Kidney (tissue), 14 donors: ENCODE results near the gene CEP57L1. TPM values are rescaled to one million over a fixed set of nuclear protein-coding genes. Genes with fewer than 3 reads are reported as not detected.

Source experiments
- DNase-seq, 5 donors: peaks; one replicate each; pipeline ENCODE4 v3.0.0-alpha.2; 2013 to 2020
- FAIRE-seq: peaks from 2 replicates; lab custom pipeline; 2012; peaks lifted over from hg19 to GRCh38; lab: Jason Lieb, UNC
- H3K27ac ChIP-seq, 2 donors: one replicate each; pipeline ENCODE4 v1.7.0; 2013; ENCODE audit warnings: low read depth in 2 of 2, low read length in 2 of 2, inconsistent platforms in 1 of 2
- H3K27me3 ChIP-seq: one replicate; pipeline ENCODE4 v1.7.1; 2013; ENCODE audit warnings: low read length, inconsistent platforms; ENCODE audit not compliant: control insufficient read depth, insufficient read depth
- H3K36me3 ChIP-seq, 3 donors: one replicate each; pipeline versions ENCODE4 v1.7.0 to v1.7.1; 2013; ENCODE audit warnings: low read length in 3 of 3, control low read depth in 1 of 3, inconsistent platforms in 1 of 3; ENCODE audit not compliant: insufficient read depth in 3 of 3, control insufficient read depth in 2 of 3
- H3K4me1 ChIP-seq, 3 donors: one replicate each; pipeline versions ENCODE4 v1.7.0 to v1.7.1; 2013; ENCODE audit warnings: low read length in 3 of 3, inconsistent platforms in 1 of 3, low read depth in 1 of 3; ENCODE audit not compliant: control insufficient read depth in 2 of 3, insufficient read depth in 2 of 3
- H3K4me3 ChIP-seq, 3 donors: one replicate each; pipeline versions ENCODE4 v1.7.0 to v1.8.1; 2013; ENCODE audit warnings: low read length in 3 of 3, control low read depth in 1 of 3, inconsistent platforms in 1 of 3
- H3K9ac ChIP-seq, 3 donors: one replicate each; pipeline versions ENCODE4 v1.7.0 to v1.7.1; 2013; ENCODE audit warnings: low read length in 3 of 3, control low read depth in 1 of 3, inconsistent platforms in 1 of 3
- H3K9me3 ChIP-seq, 3 donors: one replicate each; pipeline versions ENCODE4 v1.7.0 to v1.7.1; 2013; ENCODE audit warnings: low read length in 3 of 3, control low read depth in 1 of 3, inconsistent platforms in 1 of 3; ENCODE audit not compliant: control insufficient read depth in 2 of 3, insufficient read depth in 1 of 3
- intact Hi-C: fragments of 100-400 bp; cut with DNase I; formaldehyde crosslinking; loops from one replicate; pipeline ENCODE4 v1.11.1; 2022
- polyA plus RNA-seq: library from polyadenylated mRNA; stranded (reverse); fragments of 350-450 nt; fragmentation: Illumina TruSeq; extraction: RNeasy Lipid Tissue Mini Kit (QIAGEN cat#74804); gene quantifications from one replicate; pipeline ENCODE4 v1.2.3, GENCODE V29; 2014; ENCODE audit warnings: low read depth, low replicate concordance; ENCODE audit not compliant: insufficient read depth
- total RNA-seq: library from RNA; stranded (reverse); fragmentation: NEBNext Ultra II Directional; extraction: Animal tissue kit (Norgen Biotek cat#: 25700); gene quantifications from one replicate; pipeline ENCODE4 v1.2.1, GENCODE V29; 2021
- TF ChIP-seq, protein P1 (sequence below): IDR thresholded peaks from 3 replicates; pipeline ENCODE4 v1.5.1; 2012; ENCODE audit warnings: mild to moderate bottlenecking, moderate library complexity, borderline replicate concordance; ENCODE audit not compliant: insufficient read depth; ENCODE audit errors: extremely low read depth
- donor health status: control.
- donor health status: control.
- donor health status: control.
- donor health status: control.
- donor health status: control.
- donor health status: DM: yes; HTN: yes; CAD: no.
- donor health status: Normal renal cell carcinoma (clear cell type).

Gene CEP57L1
- total and polyA plus RNA-seq, 2 donors from 2014 or later: 6.3 to 10.6 TPM

DNA sequence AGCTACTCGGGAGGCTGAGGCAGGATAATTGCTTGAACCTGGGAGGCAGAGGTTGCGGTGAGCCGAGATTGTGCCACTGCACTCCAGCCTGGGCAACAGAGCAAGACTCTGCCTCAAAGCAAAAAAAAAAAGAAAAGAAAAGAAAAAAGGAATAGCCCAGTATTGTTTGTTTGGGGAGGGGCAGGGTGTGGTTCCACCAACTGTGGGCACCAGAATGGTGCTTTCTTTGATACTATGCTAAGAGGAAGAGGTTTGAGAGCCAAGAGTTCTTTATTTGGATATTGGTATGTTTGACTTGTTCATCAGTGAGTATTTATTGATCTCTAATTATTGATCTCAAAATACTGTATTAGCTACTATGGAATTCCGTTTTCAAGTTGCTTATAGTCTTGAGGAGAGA is 72.3 kb downstream of the CEP57L1 start:
- no peak overlapping the region for H3K27ac ChIP-seq
- FAIRE-seq (no peak), DNase-seq (no peak)
- H3K4me1 ChIP-seq: peaks cover 0 to 2% (median 0%) of the 10 kb centered on the region in 3 donors
- TF ChIP-seq, protein P1, sequence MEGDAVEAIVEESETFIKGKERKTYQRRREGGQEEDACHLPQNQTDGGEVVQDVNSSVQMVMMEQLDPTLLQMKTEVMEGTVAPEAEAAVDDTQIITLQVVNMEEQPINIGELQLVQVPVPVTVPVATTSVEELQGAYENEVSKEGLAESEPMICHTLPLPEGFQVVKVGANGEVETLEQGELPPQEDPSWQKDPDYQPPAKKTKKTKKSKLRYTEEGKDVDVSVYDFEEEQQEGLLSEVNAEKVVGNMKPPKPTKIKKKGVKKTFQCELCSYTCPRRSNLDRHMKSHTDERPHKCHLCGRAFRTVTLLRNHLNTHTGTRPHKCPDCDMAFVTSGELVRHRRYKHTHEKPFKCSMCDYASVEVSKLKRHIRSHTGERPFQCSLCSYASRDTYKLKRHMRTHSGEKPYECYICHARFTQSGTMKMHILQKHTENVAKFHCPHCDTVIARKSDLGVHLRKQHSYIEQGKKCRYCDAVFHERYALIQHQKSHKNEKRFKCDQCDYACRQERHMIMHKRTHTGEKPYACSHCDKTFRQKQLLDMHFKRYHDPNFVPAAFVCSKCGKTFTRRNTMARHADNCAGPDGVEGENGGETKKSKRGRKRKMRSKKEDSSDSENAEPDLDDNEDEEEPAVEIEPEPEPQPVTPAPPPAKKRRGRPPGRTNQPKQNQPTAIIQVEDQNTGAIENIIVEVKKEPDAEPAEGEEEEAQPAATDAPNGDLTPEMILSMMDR: no peak
- intact Hi-C loops: no loop called here
- no peak overlapping the region for H3K4me3 ChIP-seq
- no peaks in the 10 kb centered on the region for H3K27me3 ChIP-seq
- H3K36me3 ChIP-seq: no peaks in the 10 kb centered on the region
- no peak overlapping the region for H3K9ac ChIP-seq
- no peaks in the 10 kb centered on the region for H3K9me3 ChIP-seq

DNA sequence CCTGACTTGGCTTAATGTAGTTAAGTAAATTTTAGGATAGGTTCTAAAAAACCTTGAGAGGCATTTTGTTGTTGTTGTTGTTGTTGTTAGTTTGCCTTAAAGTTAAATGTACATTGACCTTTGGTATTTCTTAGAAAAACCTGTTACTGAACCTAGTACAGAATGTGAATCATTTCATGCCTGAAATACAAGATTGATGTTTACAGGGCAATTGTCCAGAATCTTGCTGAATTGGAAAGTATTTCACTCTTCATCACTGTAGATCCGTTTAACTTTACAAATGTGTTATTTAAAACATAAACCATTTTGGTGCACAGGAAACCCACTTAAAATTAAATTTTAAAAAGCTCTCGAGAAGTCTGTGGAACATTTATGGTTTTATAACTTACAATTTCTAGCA is 75.0 kb downstream of the CEP57L1 start:
- FAIRE-seq (no peak), DNase-seq (no peak)
- Histone ChIP-seq H3K9ac (no peak overlapping the region), H3K36me3 (no peaks in the 10 kb centered on the region), H3K4me3 (no peak overlapping the region), H3K4me1 (peaks cover 0 to 2% (median 0%) of the 10 kb centered on the region in 3 donors), H3K27me3 (no peaks in the 10 kb centered on the region), H3K9me3 (no peaks in the 10 kb centered on the region), H3K27ac (no peak overlapping the region)
- intact Hi-C loops: no loop called here
- TF ChIP-seq, protein P1: no peak

DNA sequence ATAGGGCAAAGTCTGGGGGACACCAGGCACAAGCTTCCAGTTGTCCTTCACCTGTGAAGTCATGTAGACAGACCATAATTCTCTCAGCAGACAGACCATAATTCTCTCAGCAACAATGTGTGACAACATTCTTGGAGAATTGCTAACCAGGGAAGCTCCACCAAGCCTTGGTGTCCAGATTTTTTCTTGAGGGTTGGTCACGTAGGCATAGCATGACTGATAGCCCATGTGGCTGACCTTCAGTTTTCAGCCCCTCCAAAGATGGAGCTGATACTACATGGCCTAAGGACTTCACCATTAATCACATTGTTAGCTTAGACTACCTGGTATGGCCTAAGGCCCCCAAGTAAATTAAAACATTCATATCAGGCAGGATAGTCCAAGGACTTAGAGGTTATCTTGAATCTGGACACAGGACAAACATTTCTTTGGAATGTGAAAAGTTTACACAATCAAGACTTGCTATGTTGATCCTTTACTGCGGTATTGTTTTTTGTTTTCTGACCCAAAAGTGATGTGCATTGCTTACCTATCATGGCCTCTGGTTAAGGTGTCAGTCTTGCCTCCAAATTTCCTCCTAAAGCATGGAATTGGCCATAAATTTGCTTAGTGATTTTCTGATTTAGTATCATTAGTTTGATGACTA is 76.9 kb downstream of the CEP57L1 start:
- DNase-seq (no peak), FAIRE-seq (no peak)
- Histone ChIP-seq H3K36me3 (no peaks in the 10 kb centered on the region), H3K27ac (no peak overlapping the region), H3K9me3 (no peaks in the 10 kb centered on the region), H3K9ac (no peak overlapping the region), H3K4me1 (no peaks in the 10 kb centered on the region), H3K4me3 (no peak overlapping the region), H3K27me3 (no peaks in the 10 kb centered on the region)
- TF ChIP-seq, protein P1: no peak
- intact Hi-C loops: no loop called here
